Testis (tissue), 2 donors: ENCODE results near the gene KRTAP10-1.

ENCODE experiments used
- CTCF ChIP-seq, 3 experiments: fragments of 450-650 bp in 2 of 3; fragments of 200-600 bp in 1 of 3; sonication (generic) in 1 of 3; IDR thresholded peaks; one replicate each; pipeline ENCODE4 v1.5.1; 2016 to 2019; ENCODE audit warnings: antibody characterized with exemption in 3 of 3, mild to moderate bottlenecking in 2 of 3, moderate library complexity in 1 of 3
- POLR2A ChIP-seq: fragments of 450-650 bp; IDR thresholded peaks from one replicate; pipeline ENCODE4 v1.6.1; 2017; ENCODE audit warnings: antibody characterized with exemption, mild to moderate bottlenecking, moderate library complexity

GRCh38 chr21:44552681-44553080 is 12.7 kb upstream of the KRTAP10-1 start:
- TF ChIP-seq CTCF (IDR thresholded peaks at IDR 0.05) (no peak), POLR2A (no peak)
